ENCODE data around the gene APOB.

- TF ChIP-seq CTCF (IDR thresholded peaks at IDR 0.05): no peak
- TF ChIP-seq SP1 (CRISPR knock-in tag; conservative IDR thresholded peaks at IDR 0.05): no peak
- no peak for TF ChIP-seq NR1H2 (CRISPR knock-in tag; IDR thresholded peaks at IDR 0.05)
- TF ChIP-seq GRHL2 (CRISPR knock-in tag; IDR thresholded peaks at IDR 0.05; ENCODE audit: insufficient replicate concordance, severe bottlenecking): no peak
- no peak for TF ChIP-seq USF1 (CRISPR knock-in tag; IDR thresholded peaks at IDR 0.05)
Measured at GRCh38 chr2:21046506-21046905, 2.6 kb upstream of the APOB start.
